K562 (cell line): Measurements from ENCODE around the gene LY6G6C. TPM values are rescaled to one million over a fixed set of nuclear protein-coding genes. Genes with fewer than 3 reads are reported as not detected.
A peak's percentile ranks its signal among the peaks of the same experiment; 100 is the strongest.

Experiments
- ATF1 ChIP-seq, 2 experiments: fragments of 450-650 bp in 1 of 2; IDR thresholded peaks; 2 replicates each; pipeline ENCODE4 v1.6.1; 2016; ENCODE audit warnings: missing compliant biosample characterization in 1 of 2, missing genetic modification characterization in 1 of 2
- CC2D1A ChIP-seq: fragments of 450-650 bp; IDR thresholded peaks from 2 replicates; pipeline ENCODE4 v1.6.1; 2017; ENCODE audit warnings: mild to moderate bottlenecking
- CTBP1 ChIP-seq: fragments of 450-650 bp; IDR thresholded peaks from 2 replicates; pipeline ENCODE4 v1.6.1; 2016; ENCODE audit warnings: borderline replicate concordance
- CUX1 ChIP-seq: fragments of 200-800 bp; sonication (Bioruptor generic); IDR thresholded peaks from 2 replicates; pipeline ENCODE4 v1.6.1; 2016; ENCODE audit warnings: missing genetic modification characterization, missing compliant biosample characterization
- GATAD2B ChIP-seq: fragments of 450-650 bp; IDR thresholded peaks from 2 replicates; pipeline ENCODE4 v1.6.1; 2017; ENCODE audit warnings: mild to moderate bottlenecking, borderline replicate concordance
- HCFC1 ChIP-seq: IDR thresholded peaks from 2 replicates; pipeline ENCODE4 v1.6.1; 2012; ENCODE audit warnings: low read depth, low read length, improper control_type of control experiment
- POLR2AphosphoS5 ChIP-seq: IDR thresholded peaks from 2 replicates; pipeline ENCODE4 v1.6.1; 2011; ENCODE audit warnings: mild to moderate bottlenecking, low read depth, low read length, moderate library complexity; ENCODE audit not compliant: control insufficient read depth, insufficient read depth
- RBBP5 ChIP-seq: fragments of 200-600 bp; sonication (generic); IDR thresholded peaks from 2 replicates; pipeline ENCODE4 v1.6.1; 2012; ENCODE audit warnings: borderline replicate concordance, mild to moderate bottlenecking, low read length, control low read depth, inconsistent platforms; ENCODE audit not compliant: insufficient read depth, poor library complexity, severe bottlenecking
- SMARCE1 ChIP-seq: fragments of 450-650 bp; IDR thresholded peaks from 2 replicates; pipeline ENCODE4 v1.7.1; 2016; ENCODE audit warnings: mild to moderate bottlenecking
- SOX6 ChIP-seq: fragments of 450-650 bp; IDR thresholded peaks from 2 replicates; pipeline ENCODE4 v1.6.1; 2014; ENCODE audit warnings: mild to moderate bottlenecking
- TBL1XR1 ChIP-seq, 2 experiments: IDR thresholded peaks; 2 replicates each; pipeline ENCODE4 v1.6.1; 2012; ENCODE audit warnings: improper control_type of control experiment in 2 of 2, low read length in 2 of 2, mild to moderate bottlenecking in 1 of 2
- TCFL5 ChIP-seq: fragments of 250-450 bp; sonication (Bioruptor Pico); conservative IDR thresholded peaks from 2 replicates; pipeline ENCODE4 v1.6.1; 2021; ENCODE audit warnings: mild to moderate bottlenecking, moderate library complexity, matching md5 sums
- WHSC1 ChIP-seq: IDR thresholded peaks from one replicate; pipeline ENCODE4 v1.6.1; 2012; ENCODE audit warnings: low read length, control low read depth, inconsistent platforms
- ZBTB17 ChIP-seq: fragments of 450-650 bp; formaldehyde crosslinking; IDR thresholded peaks from 2 replicates; pipeline ENCODE4 v1.4.0; 2020; ENCODE audit warnings: mild to moderate bottlenecking
- ZNF316 ChIP-seq: fragments of 450-650 bp; IDR thresholded peaks from 2 replicates; pipeline ENCODE4 v1.6.1; 2016
- polyA plus RNA-seq, 8 experiments: library from polyadenylated mRNA; depleted of rRNA in 4 of 8; stranded (reverse) in 5 of 8; unstranded in 3 of 8; fragments of >200 nt; fragmentation: Nextera tagmentation in 2 of 8; fragmentation: Illumina TruSeq in 1 of 8; extraction: Ambion mirVana in 2 of 8; extraction: Trizol in 1 of 8; gene quantifications; 2 replicates each; pipeline versions ENCODE4 v1.2.1 to v1.2.3, GENCODE V29; 2011 to 2014; ENCODE audit warnings: inconsistent platforms in 1 of 8, missing spikeins in 1 of 8
- total RNA-seq, 7 experiments: library from RNA; depleted of rRNA in 6 of 7; stranded (reverse); fragments of >200 nt in 6 of 7; fragmentation: Illumina TruSeq in 2 of 7; extraction: Trizol in 2 of 7; gene quantifications; 2 replicates each; pipeline versions ENCODE4 v1.2.1 to v1.2.3, GENCODE V29; 2011 to 2021; ENCODE audit warnings: low replicate concordance in 1 of 7
- TF ChIP-seq, protein P1 (sequence below): fragments of 250-450 bp; sonication (Bioruptor Pico); IDR thresholded peaks from 2 replicates; pipeline ENCODE4 v1.8.0; 2022; ENCODE audit warnings: moderate library complexity, mild to moderate bottlenecking, inconsistent platforms
- TF ChIP-seq, protein P2 (sequence below): fragments of 250-450 bp; sonication (Bioruptor Pico); IDR thresholded peaks from 2 replicates; pipeline ENCODE4 v1.4.0; 2020; ENCODE audit warnings: mild to moderate bottlenecking
- TF ChIP-seq, protein P3 (sequence below), 2 experiments: fragments of 450-650 bp; IDR thresholded peaks; 2 replicates each; pipeline ENCODE4 v1.6.1; 2016

LY6G6C gene
- total and polyA plus RNA-seq, 9 of the 15 experiments (the other 6 are each of a cell fraction or from before 2014, with no cell fraction given): 0.06 to 0.20 TPM; not detected in 7

DNA sequence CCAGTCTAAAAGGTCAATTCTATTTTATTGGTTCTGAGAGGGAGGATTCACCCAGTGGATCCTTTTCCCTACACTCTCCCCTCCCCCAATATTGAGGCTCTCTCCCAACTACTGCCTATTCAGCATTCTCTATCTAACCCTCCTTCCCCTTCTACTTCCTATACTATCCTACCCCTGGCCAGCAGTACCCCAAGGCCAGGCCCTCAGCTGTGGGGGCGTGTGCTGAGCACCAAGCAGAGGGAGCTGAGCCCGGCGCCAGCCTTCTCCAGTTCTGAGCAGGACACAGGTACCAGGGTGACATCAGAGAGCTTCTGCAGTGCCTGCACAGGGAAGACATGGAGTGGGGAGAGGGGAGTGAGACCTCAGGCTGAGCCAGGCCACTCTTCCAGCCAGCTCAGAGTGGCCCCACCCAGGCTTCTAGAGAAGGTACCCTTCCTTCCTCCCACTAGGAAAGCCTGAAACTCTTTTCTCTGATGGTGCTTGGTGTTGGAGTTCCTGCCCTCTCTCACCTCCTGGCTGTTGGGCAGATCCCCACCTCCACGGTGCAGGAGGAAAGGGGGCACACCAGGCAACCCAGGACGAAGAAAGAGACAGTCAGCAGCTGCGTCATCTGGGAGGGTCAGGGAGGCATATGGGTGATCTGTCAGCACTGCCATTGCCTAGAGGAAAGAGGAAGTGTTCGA is 5.6 kb upstream of the LY6G6C start (continued):
- TF ChIP-seq, protein P1, sequence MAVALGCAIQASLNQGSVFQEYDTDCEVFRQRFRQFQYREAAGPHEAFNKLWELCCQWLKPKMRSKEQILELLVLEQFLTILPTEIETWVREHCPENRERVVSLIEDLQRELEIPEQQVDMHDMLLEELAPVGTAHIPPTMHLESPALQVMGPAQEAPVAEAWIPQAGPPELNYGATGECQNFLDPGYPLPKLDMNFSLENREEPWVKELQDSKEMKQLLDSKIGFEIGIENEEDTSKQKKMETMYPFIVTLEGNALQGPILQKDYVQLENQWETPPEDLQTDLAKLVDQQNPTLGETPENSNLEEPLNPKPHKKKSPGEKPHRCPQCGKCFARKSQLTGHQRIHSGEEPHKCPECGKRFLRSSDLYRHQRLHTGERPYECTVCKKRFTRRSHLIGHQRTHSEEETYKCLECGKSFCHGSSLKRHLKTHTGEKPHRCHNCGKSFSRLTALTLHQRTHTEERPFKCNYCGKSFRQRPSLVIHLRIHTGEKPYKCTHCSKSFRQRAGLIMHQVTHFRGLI (CRISPR knock-in tag): 0 out of 2 replicates have a peak, but pooled peaks have one; percentile 45
- TF ChIP-seq CUX1 (CRISPR knock-in tag) (no peak), TBL1XR1 (IDR thresholded peaks at IDR 0.05; ENCODE audit: low read length in 2 of 2) (no peak), SOX6 (0 out of 2 replicates have a peak, but pooled peaks have one; percentile 15), HCFC1 (peak; percentile 23; the same call in 1 of the 2 replicates), SMARCE1 (peak; percentile 24; the same call in 1 of the 2 replicates), RBBP5 (peak; percentile 64), TCFL5 (CRISPR knock-in tag) (no peak), POLR2AphosphoS5 (0 out of 2 replicates have a peak, but pooled peaks have one; percentile 32), ATF1 (CRISPR knock-in tag; IDR thresholded peaks at IDR 0.05) (no peak), ATF1 (tag; IDR thresholded peaks at IDR 0.05) (peak; percentile 66), GATAD2B (no peak), CC2D1A (peak; percentile 31; the same call in 1 of the 2 replicates), WHSC1 (peak; percentile 12), ZBTB17 (CRISPR knock-in tag) (peak; percentile 69; the same call in 1 of the 2 replicates), ZNF316 (peak; percentile 95), CTBP1 (peak; percentile 63; the same call in 1 of the 2 replicates)
- TF ChIP-seq, protein P2, sequence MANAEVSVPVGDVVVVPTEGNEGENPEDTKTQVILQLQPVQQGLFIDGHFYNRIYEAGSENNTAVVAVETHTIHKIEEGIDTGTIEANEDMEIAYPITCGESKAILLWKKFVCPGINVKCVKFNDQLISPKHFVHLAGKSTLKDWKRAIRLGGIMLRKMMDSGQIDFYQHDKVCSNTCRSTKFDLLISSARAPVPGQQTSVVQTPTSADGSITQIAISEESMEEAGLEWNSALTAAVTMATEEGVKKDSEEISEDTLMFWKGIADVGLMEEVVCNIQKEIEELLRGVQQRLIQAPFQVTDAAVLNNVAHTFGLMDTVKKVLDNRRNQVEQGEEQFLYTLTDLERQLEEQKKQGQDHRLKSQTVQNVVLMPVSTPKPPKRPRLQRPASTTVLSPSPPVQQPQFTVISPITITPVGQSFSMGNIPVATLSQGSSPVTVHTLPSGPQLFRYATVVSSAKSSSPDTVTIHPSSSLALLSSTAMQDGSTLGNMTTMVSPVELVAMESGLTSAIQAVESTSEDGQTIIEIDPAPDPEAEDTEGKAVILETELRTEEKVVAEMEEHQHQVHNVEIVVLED (CRISPR knock-in tag): 0 out of 2 replicates have a peak, but pooled peaks have one; percentile 11
- TF ChIP-seq, protein P3, sequence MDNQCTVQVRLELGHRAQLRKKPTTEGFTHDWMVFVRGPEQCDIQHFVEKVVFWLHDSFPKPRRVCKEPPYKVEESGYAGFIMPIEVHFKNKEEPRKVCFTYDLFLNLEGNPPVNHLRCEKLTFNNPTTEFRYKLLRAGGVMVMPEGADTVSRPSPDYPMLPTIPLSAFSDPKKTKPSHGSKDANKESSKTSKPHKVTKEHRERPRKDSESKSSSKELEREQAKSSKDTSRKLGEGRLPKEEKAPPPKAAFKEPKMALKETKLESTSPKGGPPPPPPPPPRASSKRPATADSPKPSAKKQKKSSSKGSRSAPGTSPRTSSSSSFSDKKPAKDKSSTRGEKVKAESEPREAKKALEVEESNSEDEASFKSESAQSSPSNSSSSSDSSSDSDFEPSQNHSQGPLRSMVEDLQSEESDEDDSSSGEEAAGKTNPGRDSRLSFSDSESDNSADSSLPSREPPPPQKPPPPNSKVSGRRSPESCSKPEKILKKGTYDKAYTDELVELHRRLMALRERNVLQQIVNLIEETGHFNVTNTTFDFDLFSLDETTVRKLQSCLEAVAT (IDR thresholded peaks at IDR 0.05): peak in 1 of 2 experiments; percentile 61; a peak in 1 of 4 replicates
